ENCODE measurements around the gene TMEM232.
"Not testable (repeated sequence)": the region's sequence is repeated elsewhere in the genome, so short reads cannot be mapped to it uniquely, and the experiment has no call there.

The TMEM232 gene

GRCh38 chr5:110736753-110737152 is 10.3 kb upstream of the TMEM232 start:
- H3K4me1 ChIP-seq (ENCODE audit: control insufficient read depth, insufficient read depth, low read depth, low read length): no peaks in the 10 kb centered on the region
- WGBS: 79% methylated on average over 3 of the region's 3 CpGs
- no peak overlapping the region for H2BK12ac ChIP-seq (ENCODE audit: low read length in 2 of 2)
- no peak overlapping the region for H2BK15ac ChIP-seq (ENCODE audit: low read depth, poor library complexity, severe bottlenecking)
- peaks cover 3% of the 10 kb centered on the region for H3K79me1 ChIP-seq (replicated peaks; ENCODE audit: low read length, poor library complexity, severe bottlenecking)
- H3K18ac ChIP-seq (ENCODE audit: low read depth in 1 of 2, low read length in 2 of 2): no peak overlapping the region
- H4K91ac ChIP-seq (ENCODE audit: low read length): no peak overlapping the region
- H3K9ac ChIP-seq (ENCODE audit: low read length): peak overlapping the region; percentile 32
- DNase-seq: no peak
- H2BK5ac ChIP-seq (ENCODE audit: low read depth, low read length, poor library complexity, severe bottlenecking): no peak overlapping the region
- peak overlapping the region in 1 of 2 experiments; percentile 15 for H3K4me3 ChIP-seq (ENCODE audit: insufficient read depth in 1 of 2, low read depth in 1 of 2, low read length in 2 of 2)
- no peaks in the 10 kb centered on the region for H3K36me3 ChIP-seq (ENCODE audit: control insufficient read depth in 1 of 2, insufficient read depth in 2 of 2, low read depth in 1 of 2, low read length in 2 of 2)
- H2BK120ac ChIP-seq (ENCODE audit: low read depth, low read length): no peak overlapping the region
- no peak overlapping the region for H3K4ac ChIP-seq (ENCODE audit: low read depth in 1 of 2, low read length in 2 of 2)
- H3K9me3 ChIP-seq (ENCODE audit: control insufficient read depth, low read length): no peaks in the 10 kb centered on the region
- no peaks in the 10 kb centered on the region for H3K27me3 ChIP-seq (ENCODE audit: control insufficient read depth in 1 of 2, insufficient read depth in 1 of 2, low read length in 2 of 2)
- no peak overlapping the region for H3K27ac ChIP-seq (ENCODE audit: low read length, poor library complexity, severe bottlenecking)
- no peak overlapping the region for H3K23ac ChIP-seq (ENCODE audit: low read length in 2 of 2)
- H2AK5ac ChIP-seq (ENCODE audit: low read length, severe bottlenecking): no peak overlapping the region
- no peak overlapping the region for H3K14ac ChIP-seq (ENCODE audit: low read length in 2 of 2)
- H4K8ac ChIP-seq (ENCODE audit: low read length): no peak overlapping the region
- H2AFZ ChIP-seq (ENCODE audit: low read depth, low read length): no peak overlapping the region
- no peak overlapping the region for H3K4me2 ChIP-seq (ENCODE audit: low read length, poor library complexity, severe bottlenecking)

DNA sequence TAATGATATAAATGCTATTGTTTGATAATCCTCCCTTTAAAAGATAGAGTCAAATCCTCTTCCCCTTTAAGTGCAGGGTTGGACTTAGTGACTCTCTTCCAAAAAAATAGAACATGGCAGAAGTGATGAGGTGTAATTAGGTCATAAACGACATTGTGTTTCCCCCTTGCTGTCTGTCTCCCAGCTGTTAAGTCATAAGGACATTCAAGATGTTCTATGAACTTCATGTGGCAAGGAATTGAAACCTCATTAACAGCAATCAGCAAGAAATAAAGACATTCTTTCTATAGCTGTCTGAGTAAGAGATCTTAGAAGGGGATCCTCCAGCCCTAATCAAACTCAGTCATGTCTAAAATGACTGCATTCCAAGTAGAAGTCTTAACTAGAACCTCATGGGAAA is 9.1 kb upstream of the TMEM232 start:
- DNase-seq: no peak
- H3K27ac ChIP-seq (ENCODE audit: low read length, poor library complexity, severe bottlenecking): no peak overlapping the region
- no peak overlapping the region for H2AK5ac ChIP-seq (ENCODE audit: low read length, severe bottlenecking)
- no peak overlapping the region for H3K4ac ChIP-seq (ENCODE audit: low read depth in 1 of 2, low read length in 2 of 2)
- peak overlapping the region; percentile 32 for H3K9ac ChIP-seq (ENCODE audit: low read length)
- H3K79me1 ChIP-seq (replicated peaks; ENCODE audit: low read length, poor library complexity, severe bottlenecking): peaks cover 2% of the 10 kb centered on the region
- H2AFZ ChIP-seq (ENCODE audit: low read depth, low read length): no peak overlapping the region
- H3K9me3 ChIP-seq (ENCODE audit: control insufficient read depth, low read length): no peaks in the 10 kb centered on the region
- WGBS: 75% methylated on average over 1 of the region's 1 CpG
- no peak overlapping the region for H3K4me3 ChIP-seq (ENCODE audit: insufficient read depth in 1 of 2, low read depth in 1 of 2, low read length in 2 of 2)
- H3K18ac ChIP-seq (ENCODE audit: low read depth in 1 of 2, low read length in 2 of 2): no peak overlapping the region
- H2BK5ac ChIP-seq (ENCODE audit: low read depth, low read length, poor library complexity, severe bottlenecking): no peak overlapping the region
- no peak overlapping the region for H3K23ac ChIP-seq (ENCODE audit: low read length in 2 of 2)
- H2BK120ac ChIP-seq (ENCODE audit: low read depth, low read length): no peak overlapping the region
- H3K36me3 ChIP-seq (ENCODE audit: control insufficient read depth in 1 of 2, insufficient read depth in 2 of 2, low read depth in 1 of 2, low read length in 2 of 2): no peaks in the 10 kb centered on the region
- H3K4me1 ChIP-seq (ENCODE audit: control insufficient read depth, insufficient read depth, low read depth, low read length): no peaks in the 10 kb centered on the region
- H4K91ac ChIP-seq (ENCODE audit: low read length): no peak overlapping the region
- H3K14ac ChIP-seq (ENCODE audit: low read length in 2 of 2): no peak overlapping the region
- H3K27me3 ChIP-seq (ENCODE audit: control insufficient read depth in 1 of 2, insufficient read depth in 1 of 2, low read length in 2 of 2): no peaks in the 10 kb centered on the region
- H4K8ac ChIP-seq (ENCODE audit: low read length): no peak overlapping the region
- H2BK15ac ChIP-seq (ENCODE audit: low read depth, poor library complexity, severe bottlenecking): no peak overlapping the region
- no peak overlapping the region for H3K4me2 ChIP-seq (ENCODE audit: low read length, poor library complexity, severe bottlenecking)
- no peak overlapping the region for H2BK12ac ChIP-seq (ENCODE audit: low read length in 2 of 2)

- Histone ChIP-seq H3K79me1 (replicated peaks; ENCODE audit: low read length, poor library complexity, severe bottlenecking) (peaks cover 2% of the 10 kb centered on the region), H3K4me3 (ENCODE audit: insufficient read depth in 1 of 2, low read depth in 1 of 2, low read length in 2 of 2) (no peak overlapping the region), H3K36me3 (ENCODE audit: control insufficient read depth in 1 of 2, insufficient read depth in 2 of 2, low read depth in 1 of 2, low read length in 2 of 2) (no peaks in the 10 kb centered on the region), H2BK15ac (ENCODE audit: low read depth, poor library complexity, severe bottlenecking) (no peak overlapping the region), H2AFZ (ENCODE audit: low read depth, low read length) (no peak overlapping the region), H3K14ac (ENCODE audit: low read length in 2 of 2) (no peak overlapping the region), H3K4me2 (ENCODE audit: low read length, poor library complexity, severe bottlenecking) (no peak overlapping the region), H3K27ac (ENCODE audit: low read length, poor library complexity, severe bottlenecking) (no peak overlapping the region), H2BK5ac (ENCODE audit: low read depth, low read length, poor library complexity, severe bottlenecking) (no peak overlapping the region), H3K27me3 (ENCODE audit: control insufficient read depth in 1 of 2, insufficient read depth in 1 of 2, low read length in 2 of 2) (no peaks in the 10 kb centered on the region), H3K23ac (ENCODE audit: low read length in 2 of 2) (no peak overlapping the region), H3K4me1 (ENCODE audit: control insufficient read depth, insufficient read depth, low read depth, low read length) (no peaks in the 10 kb centered on the region), H3K18ac (ENCODE audit: low read depth in 1 of 2, low read length in 2 of 2) (no peak overlapping the region), H2BK120ac (ENCODE audit: low read depth, low read length) (no peak overlapping the region), H3K9me3 (ENCODE audit: control insufficient read depth, low read length) (no peaks in the 10 kb centered on the region), H3K4ac (ENCODE audit: low read depth in 1 of 2, low read length in 2 of 2) (no peak overlapping the region), H2BK12ac (ENCODE audit: low read length in 2 of 2) (no peak overlapping the region), H4K91ac (ENCODE audit: low read length) (no peak overlapping the region), H4K8ac (ENCODE audit: low read length) (no peak overlapping the region), H3K9ac (ENCODE audit: low read length) (no peak overlapping the region), H2AK5ac (ENCODE audit: low read length, severe bottlenecking) (no peak overlapping the region)
- DNase-seq: no peak
- 100% methylated on average over 1 of the region's 2 CpGs for WGBS
These were observed 7.6 kb upstream of the TMEM232 start for GRCh38 chr5:110734101-110734500.

- DNase-seq; H2BK120ac ChIP-seq (ENCODE audit: low read depth, low read length); H3K27me3 ChIP-seq (ENCODE audit: control insufficient read depth in 1 of 2, insufficient read depth in 1 of 2, low read length in 2 of 2); H3K4me2 ChIP-seq (ENCODE audit: low read length, poor library complexity, severe bottlenecking); H3K36me3 ChIP-seq (ENCODE audit: control insufficient read depth in 1 of 2, insufficient read depth in 2 of 2, low read depth in 1 of 2, low read length in 2 of 2); H3K4ac ChIP-seq (ENCODE audit: low read depth in 1 of 2, low read length in 2 of 2); H2BK15ac ChIP-seq (ENCODE audit: low read depth, poor library complexity, severe bottlenecking); H3K79me1 ChIP-seq (replicated peaks; ENCODE audit: low read length, poor library complexity, severe bottlenecking); H2BK12ac ChIP-seq (ENCODE audit: low read length in 2 of 2); H2AK5ac ChIP-seq (ENCODE audit: low read length, severe bottlenecking); H3K9me3 ChIP-seq (ENCODE audit: control insufficient read depth, low read length); H3K4me1 ChIP-seq (ENCODE audit: control insufficient read depth, insufficient read depth, low read depth, low read length); H3K23ac ChIP-seq (ENCODE audit: low read length in 2 of 2); H4K91ac ChIP-seq (ENCODE audit: low read length); H3K18ac ChIP-seq (ENCODE audit: low read depth in 1 of 2, low read length in 2 of 2); H3K4me3 ChIP-seq (ENCODE audit: insufficient read depth in 1 of 2, low read depth in 1 of 2, low read length in 2 of 2); H3K27ac ChIP-seq (ENCODE audit: low read length, poor library complexity, severe bottlenecking); H3K14ac ChIP-seq (ENCODE audit: low read length in 2 of 2); H2BK5ac ChIP-seq (ENCODE audit: low read depth, low read length, poor library complexity, severe bottlenecking); H2AFZ ChIP-seq (ENCODE audit: low read depth, low read length); H4K8ac ChIP-seq (ENCODE audit: low read length); H3K9ac ChIP-seq (ENCODE audit: low read length): not testable (repeated sequence)
- WGBS: 92% methylated on average over 2 of the region's 2 CpGs
These were observed 5.0 kb upstream of the TMEM232 start for GRCh38 chr5:110731499-110731898.
